GM21786 (cell line): ENCODE data around the gene MAP2K5.

Experiments
- ATAC-seq: cut with Tn5 transposase; IDR thresholded peaks from one replicate; pipeline ENCODE4 v1.9.1; 2021; ENCODE audit not compliant: unreplicated experiment

Gene MAP2K5

DNA sequence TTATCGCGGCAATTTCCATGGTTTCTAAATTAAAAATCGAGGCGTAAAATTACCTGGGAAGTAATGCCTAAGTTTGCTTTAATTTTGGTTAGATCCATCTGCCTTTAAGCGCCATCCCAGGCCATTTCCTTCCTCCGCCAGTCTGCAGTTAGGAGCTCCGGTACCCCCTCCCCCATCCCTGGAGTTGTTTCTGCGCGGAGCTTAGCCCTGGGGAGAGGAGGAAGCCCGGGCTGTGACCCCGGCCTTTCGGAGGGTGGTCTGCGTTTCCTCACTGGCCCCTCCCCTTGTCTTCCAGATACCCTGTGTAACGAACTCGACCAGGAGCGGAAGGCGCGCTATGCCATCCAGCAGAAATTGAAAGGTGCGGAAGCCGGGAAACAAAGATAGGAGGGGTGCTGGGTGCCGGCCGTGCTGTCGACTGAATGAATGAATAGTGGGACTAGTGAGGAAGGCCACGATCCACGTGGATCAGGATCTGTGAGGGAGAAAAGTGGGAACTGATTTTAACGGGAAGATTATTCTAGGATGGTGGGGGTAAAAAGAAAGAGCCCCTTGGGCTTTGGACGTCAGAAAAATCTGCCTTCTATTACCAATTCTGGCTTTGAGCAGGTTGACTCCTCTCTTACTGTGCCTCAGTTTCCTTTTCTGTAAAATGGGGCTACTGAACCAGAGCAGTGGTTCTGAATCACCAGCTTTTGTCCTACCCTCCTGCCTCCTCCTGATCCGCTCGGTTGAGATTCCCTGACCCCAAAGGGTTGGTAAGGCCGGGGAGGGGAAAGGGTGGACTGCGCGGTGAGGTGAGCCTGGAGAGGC is 290.6 kb downstream of the MAP2K5 start:
- no peak for ATAC-seq

DNA sequence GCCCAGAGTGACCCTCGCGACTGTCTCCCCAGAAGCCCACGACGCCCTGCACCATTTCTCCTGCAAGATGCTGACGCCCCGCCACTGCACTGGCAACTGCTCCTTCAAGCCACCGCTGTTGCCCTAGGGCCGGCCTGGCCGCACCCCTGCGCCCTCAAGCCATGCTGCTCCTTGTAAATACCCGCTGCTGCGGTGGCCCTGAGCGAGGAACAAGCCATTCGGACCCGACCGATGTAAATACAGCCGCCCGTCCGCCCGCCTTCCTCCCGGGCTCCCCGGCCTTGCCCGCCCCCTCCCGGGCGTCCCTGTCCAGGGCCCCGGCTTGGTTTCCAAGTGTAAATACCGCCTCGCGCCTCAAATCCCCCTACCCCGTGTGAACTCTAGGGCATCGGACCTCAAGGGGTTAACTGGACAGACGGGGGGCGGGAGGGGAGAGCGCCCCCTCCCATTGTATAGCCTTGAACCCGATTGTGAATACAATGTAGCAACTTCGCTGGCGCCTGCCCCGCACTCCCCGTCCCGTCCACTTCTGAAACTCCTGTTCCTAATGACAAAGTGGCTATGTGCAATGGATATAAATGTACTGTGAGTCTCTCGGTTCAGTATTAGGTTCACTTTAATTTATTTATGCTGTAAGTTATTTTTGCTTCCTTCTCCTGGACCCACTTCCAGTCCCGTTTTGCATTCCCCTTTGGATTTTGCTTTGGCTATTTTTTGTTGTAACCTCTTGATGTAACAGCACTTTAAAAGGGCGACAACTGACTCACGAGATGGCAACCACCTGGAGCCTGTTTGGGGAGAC is 291.4 kb downstream of the MAP2K5 start:
- no peak for ATAC-seq

DNA sequence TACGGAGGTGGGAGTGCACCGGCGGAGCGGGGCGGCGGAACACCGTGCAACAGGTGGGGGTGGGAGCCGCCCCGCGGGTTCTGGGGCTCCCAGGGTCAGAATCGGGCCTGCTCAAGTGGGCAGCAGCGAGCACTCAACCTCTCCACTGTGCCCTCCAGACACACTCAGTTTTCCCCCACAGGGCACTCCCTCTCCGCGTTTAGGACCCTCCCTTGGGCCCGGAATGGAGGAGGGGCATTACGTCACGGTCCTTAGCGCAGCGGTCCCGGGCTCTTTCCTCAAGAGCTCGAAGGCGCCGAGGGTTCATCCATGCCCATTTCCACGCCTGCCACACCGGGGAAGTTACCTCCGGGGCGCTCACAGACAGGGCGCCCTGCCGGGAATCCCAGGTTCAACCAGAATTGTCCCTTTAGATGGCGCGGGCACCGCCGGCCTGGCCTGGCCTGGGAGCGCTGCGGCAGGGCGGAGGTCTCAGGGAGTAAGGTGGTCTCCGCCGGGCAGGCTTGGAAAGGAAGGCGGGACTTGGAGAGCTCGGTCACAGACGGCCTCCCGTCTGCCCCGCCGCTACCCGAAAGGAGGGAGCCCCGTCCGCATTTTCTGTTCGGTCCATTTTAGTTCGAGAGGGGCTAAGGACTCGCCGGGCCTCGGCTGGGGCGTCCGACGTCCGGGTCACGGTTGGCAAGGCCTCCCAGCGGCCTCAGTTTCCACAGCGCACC is 292.2 kb downstream of the MAP2K5 start:
- no peak for ATAC-seq

DNA sequence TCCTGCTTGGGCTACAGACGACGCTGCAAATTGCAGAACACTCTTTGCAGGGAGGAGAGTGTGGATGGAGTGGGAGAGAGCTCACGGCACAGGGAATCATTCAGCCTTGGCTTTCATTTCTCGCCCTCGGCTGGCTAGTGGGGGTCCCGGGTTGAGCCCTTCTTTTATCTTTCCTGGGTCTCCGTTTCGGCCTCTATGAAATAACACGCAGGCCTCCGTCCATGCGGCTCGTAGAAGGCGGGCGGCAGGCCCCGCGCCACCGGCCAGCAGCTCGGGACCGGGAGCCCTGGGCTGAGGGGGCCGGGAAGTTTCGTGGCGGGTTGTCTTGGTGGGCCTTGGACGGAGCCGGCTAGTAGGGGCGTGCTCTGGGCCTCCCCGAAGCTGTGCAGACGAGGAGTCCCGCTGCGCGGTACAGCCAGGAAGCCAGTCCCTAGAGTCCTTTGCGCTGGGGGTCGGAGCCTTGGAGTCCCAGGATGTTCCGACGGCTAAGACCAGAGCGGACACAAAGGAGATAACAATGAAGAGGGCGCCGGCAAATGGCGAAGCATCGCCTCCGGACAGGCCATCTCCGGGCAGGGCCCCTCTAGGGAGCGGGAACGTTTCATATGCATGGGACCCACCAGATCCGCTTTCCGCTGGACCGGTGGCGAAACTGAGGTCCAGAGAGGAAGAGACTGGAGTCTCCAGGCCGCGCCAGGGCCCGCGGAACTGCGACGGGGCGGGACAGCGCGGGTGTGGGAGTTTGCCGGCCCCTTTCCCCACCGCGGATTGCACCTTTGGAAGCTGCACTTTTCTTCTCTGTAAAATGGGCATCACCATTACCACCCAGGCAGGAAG is 293.0 kb downstream of the MAP2K5 start:
- no peak for ATAC-seq

DNA sequence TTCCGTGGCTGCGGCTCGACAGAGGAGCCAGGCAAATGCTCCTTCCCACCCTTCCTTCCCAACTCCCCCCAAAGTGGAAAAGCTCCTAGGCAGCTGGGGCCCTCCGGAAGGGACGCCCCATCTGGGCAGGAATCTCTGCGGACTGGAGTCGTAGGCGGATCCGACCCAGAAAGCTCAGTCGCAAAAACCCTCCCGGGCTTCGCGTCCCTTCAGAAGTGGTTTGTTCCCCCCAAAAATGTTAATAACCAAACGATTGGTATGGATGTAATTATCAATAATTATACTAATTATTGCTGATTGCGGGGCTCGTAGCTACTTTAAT is 293.6 kb downstream of the MAP2K5 start:
- no peak for ATAC-seq

DNA sequence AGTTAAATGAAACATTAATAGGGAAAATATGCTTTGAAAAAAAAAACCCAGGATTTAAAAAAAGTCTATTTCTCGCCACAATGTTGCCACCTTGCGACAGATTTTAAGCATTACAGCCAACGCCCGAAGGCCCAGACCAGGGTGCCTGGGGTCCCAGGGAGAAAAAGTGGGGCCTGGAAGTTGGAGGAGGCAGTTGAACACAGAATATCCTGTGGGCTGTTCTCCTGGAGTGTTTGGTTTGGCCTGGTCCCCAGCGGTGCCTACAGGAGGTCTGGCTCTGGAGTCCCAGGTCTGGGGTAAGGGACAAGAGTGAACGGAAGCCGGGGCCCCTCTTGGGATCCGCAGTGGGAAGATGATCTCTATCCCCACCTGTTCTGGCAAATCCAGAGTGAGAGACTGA is 294.0 kb downstream of the MAP2K5 start:
- ATAC-seq = no peak

DNA sequence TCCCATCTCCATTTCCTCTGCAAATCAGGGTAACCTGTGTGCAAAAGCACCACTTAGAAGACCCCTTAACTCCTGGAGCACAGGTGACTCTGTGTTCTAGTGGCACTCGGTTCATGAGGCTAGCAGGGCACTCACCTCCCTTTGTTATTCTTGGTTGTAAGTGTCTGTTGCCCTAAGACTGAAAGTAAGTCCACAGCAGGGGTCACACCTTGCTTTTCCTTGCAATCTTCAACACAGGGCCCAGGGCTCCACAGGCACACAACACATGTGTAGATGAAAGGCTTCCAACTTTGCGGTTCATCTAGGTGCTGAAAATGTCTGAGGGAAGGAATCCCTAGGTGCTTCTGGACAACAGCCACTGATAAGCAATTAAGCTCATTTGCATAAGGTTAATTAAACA is 294.5 kb downstream of the MAP2K5 start:
- ATAC-seq = no peak

DNA sequence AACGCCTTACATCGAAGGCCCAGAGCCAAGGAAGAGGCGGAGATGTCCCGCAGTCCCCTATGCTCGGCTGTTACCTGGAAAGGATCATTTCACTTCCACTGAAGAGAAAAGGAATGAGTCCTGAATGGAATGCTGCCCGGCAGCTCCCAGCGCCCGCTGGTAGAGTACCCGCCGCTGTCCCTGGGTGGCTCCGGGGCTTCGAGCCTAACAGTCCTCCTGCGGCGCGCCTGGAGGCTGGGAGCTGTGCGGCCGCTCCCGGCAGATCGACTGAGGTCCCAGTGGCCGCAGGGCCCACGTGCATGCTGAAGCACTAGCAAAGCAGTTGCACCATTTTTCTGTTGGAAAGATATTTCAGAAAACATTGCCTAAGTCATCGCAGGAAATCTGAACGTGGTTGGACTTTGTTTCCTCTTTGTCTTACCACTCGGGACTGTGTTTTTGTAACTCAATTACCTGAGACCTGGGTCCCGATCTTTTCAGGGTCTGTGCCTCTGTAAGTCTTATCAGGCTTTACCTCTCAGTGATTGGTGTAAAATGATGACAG is 296.4 kb downstream of the MAP2K5 start:
- ATAC-seq = no peak

DNA sequence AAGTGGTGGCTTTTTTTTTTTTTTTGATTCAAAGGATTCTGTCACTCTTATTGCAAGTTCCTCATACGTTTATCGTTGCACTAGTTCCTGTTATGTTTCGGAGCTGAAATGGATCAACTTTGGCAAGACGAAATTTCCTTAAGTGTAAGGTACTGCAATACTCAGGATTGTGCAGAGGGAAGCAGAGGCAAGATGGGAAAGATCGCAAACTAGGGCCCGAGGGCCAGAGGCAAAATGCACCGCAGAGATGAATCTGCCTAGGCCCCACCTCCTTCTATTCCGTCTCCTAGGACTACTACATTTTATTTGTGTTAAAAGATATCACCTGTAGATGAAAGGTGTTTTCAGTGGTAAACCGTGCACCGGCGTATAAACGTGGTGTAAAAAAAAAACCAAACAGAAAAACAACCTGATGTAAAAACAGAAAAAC is 297.0 kb downstream of the MAP2K5 start:
- no peak for ATAC-seq

DNA sequence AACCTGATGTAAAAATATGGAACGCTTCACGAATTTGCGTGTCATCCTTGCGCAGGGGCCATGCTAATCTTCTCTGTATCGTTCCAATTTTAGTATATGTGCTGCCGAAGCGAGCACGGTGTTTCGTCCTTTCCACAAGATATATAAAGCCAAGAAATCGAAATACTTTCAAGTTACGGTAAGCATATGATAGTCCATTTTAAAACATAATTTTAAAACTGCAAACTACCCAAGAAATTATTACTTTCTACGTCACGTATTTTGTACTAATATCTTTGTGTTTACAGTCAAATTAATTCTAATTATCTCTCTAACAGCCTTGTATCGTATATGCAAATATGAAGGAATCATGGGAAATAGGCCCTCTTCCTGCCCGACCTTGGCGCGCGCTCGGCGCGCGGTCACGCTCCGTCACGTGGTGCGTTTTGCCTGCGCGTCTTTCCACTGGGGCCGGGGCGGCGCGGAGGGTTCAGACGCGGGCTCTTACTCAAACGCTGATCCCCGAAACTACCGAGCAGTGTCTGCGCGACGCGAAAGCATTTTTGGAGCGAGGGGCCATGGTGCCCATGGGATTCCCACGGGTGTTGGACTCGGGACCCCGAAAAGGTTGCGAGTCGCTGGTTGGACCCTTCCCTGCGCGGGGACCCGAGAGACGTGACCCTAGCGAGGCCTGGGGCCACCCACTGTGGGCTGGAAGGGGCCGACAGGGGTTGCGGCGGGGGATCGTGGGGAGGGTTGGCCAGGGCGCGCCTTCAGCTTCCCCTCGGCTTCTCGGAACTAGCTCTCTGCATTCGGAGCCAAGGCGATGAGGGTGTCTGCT is 297.6 kb downstream of the MAP2K5 start, which contains the start of gene RNU6-1:
Gene RNU6-1 (minus strand): TSS at position 117 of the 820 bp plus-strand sequence.
- peak; percentile 75 for ATAC-seq

DNA sequence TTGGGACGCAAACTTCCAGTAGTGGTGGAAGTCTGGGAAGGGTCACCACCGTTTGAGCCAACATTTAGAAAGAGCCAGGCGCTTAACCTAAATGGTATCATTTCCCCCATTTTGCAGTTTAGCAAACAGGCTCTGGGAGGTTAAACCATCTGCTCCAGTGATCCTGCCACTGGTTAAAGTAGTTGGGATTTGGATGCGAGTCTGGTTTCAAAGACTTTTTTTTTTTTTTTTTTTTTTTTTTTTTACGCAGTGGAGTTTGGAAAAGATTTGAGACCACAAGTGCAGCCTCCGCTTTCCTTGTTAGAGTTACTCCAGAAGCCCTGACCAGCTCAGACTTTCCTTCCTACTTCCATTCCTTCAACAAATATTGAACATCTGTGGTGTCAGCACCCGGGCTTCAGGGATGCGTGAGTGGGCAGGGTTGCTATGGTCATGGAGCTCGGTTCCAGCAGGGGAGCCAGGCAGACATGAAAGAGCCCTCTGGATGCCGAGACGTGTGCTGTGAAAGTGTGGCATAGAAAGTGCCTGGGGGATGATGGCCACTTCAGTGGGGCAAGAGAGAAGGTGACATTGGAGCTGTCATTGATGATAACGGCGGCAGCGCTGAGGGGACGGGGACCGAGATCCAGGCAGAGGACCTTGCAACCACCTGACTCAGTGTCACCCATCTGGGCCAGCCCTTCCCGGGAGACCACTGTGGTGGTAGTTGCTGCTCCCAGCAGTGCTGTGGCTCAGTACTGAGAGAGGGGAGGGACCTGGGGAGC is 298.4 kb downstream of the MAP2K5 start:
- no peak for ATAC-seq

DNA sequence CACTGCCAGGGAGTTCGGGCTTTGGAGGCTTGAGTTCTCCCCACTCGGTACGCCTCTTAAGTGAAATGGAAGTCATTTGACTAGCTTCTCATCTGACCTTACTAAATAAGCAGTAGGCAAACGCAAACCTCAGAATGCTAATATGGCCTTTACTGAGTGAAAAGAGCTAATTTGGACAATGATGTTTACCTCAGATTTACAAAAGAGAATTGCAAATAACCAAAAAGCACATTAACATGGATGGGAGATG is 298.9 kb downstream of the MAP2K5 start:
- no peak for ATAC-seq

DNA sequence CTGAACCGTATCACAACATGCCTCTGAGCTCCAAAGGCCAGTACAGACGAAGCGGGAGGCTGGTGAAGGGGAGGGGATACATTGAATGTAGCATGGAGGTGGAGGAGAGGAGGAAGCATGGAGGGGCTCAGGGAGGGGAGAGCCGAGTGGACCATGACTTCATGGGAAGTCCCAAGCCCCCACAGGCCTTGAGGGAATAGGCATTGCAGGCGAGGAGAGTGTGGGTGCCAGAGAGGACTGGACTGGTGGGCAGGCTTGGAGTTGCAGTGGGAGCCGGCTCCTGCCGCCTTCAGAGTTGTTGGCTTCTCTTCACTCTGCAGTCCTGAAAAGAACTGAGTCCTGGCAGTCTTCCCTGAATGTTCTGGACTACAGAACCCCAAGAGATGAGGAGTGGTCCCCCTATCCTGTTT is 300.6 kb downstream of the MAP2K5 start:
- ATAC-seq = no peak

DNA sequence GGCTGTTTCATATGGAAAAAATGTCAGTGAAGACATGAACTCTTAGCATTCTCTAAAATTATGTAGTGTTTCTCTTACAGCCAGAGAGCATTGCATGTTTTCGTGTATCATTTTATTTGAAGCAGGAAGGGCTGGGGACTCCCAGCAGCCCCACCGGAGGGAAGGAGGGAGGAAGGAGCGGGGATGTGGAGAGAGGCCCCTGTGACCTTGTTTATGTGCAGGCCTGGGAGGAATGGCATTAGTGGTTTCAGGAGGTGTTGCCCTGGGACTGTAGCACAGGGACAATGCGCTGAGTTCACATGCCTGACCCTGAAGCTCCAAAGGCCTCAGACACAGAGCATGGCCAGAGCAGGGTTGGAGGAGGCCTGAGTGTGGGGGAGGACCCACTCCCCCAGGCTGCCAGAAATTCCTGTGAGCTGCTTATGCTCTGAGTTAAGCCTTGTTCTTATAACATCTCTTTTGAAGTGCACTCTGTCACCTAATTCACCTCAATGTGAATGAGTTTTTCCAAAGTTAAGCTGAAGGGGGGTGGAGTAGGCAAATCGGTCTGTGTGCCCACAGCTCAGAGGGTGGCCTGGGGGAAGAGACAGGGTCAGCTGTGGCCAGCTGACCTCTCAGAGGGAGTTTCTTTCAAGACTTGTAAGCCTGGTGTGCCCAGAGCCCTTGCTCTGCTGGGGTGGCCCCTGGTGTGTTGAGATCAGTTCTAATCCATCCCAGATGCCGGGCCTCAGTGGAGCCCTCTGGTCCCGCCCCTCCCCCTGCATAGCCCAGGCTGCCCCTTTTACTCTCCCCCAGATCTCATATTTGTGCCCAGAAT is 301.3 kb downstream of the MAP2K5 start:
- ATAC-seq = no peak

DNA sequence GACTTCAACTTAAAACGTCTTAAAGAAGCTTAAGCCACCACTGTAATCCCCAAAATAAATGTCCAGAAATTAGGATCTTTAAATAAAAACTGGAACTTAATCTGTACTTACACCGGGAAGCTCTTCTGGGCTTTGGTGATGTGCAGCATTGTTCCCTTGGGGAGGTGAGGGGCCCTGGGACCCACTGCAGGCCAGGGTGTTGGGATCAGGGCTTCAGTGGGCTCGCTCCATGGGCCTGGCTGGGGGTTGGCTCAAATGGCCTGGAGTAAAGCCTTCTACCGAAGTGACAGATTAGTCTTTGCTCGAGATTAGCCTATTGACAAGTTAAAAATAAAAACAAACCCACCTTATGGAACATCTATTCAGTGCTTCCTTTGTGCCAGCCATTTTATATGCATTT is 303.5 kb downstream of the MAP2K5 start:
- no peak for ATAC-seq

DNA sequence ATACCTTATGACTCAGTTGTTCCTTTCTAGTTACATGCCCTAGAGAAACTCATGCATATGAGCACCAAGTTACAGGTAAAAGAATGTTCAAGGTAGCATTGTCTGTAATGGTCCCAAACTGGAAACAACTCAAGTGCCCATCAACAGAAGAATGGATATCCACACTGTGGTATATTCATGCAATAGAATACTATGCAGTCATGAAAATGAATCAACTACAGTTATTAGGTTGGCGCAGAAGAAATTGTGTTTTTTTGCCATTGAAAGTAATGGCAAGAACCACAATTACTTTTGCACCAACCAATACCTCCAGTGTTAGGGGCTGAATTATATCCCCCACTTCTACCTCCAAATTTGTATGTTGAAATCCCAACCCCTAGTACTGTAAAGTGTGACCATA is 307.0 kb downstream of the MAP2K5 start:
- no peak for ATAC-seq

DNA sequence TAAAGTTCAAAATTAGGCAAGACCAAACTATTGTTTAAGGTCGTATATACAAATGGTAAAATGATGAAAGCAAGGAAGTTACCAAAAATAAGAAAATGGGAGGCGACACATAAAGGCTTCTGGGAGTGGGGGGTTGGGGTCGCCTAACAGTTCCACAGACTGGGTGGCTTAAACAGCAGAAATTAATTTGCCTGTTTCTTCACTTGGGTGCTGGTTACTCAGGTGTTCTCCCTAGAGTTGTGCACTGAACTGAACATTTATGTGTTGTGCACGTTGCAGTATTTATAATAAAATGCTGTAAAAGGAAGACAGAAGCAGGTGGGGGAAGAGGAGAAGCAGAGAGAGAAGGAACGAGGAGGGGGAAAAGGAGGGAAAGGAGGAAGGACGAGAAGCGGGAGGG is 307.8 kb downstream of the MAP2K5 start:
- ATAC-seq = no peak

DNA sequence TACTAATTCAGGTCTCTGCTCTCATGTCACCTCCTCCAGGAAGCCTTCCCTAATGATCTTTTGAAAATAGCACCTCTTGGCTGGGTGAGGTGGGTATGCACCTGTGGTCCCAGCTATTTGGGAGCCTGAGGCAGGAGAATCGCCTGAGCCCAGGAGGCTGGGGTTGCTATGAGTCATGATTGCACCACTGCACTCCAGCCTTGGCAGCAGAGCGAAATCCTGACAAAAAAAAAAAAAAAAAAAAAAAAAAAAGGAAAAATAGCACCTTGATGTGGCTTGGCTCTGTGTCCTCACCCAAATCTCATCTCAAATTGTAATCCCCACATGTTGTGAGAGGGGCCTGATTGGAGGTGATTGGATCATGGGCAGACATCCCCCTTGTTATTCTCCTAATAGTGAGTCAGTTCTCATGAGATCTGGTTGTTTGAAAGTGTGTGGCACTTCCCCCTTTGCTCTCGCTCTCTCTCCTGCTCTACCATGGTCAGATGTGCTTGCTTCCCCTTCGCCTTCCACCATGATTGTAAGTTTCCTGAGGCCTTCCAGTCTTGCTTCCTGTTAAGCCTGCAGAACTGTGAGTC is 308.6 kb downstream of the MAP2K5 start:
- ATAC-seq = no peak
